Lung (tissue), 12 donors: ENCODE measurements around the gene FNDC11. TPM values are rescaled to one million over a fixed set of nuclear protein-coding genes. Genes with fewer than 3 reads are reported as not detected.

Experiments
- ATAC-seq: fragments of 200-7000 bp; cut with Tn5 transposase; one replicate; pipeline ENCODE4 v1.9.1; 2020; ENCODE audit warnings: moderate number of reproducible peaks; ENCODE audit not compliant: insufficient read depth, low FRiP score
- DNase-seq, 3 donors: peaks; one replicate each; pipeline ENCODE4 v3.0.0-alpha.2; 2013 to 2017
- H3K27ac ChIP-seq, 2 donors: one replicate each; pipeline ENCODE4 v1.5.1; 2013; ENCODE audit warnings: mild to moderate bottlenecking in 2 of 2, moderate library complexity in 2 of 2, control low read depth in 1 of 2, inconsistent platforms in 1 of 2, low read depth in 1 of 2, low read length in 1 of 2
- H3K27me3 ChIP-seq, 3 donors: one replicate each; pipeline ENCODE4 v1.5.1; 2013; ENCODE audit warnings: low read length in 2 of 3; ENCODE audit not compliant: control insufficient read depth in 3 of 3, insufficient read depth in 3 of 3
- H3K36me3 ChIP-seq, 4 donors: one replicate each; pipeline ENCODE4 v1.5.1; 2013; ENCODE audit warnings: low read length in 4 of 4, mild to moderate bottlenecking in 1 of 4, moderate library complexity in 1 of 4; ENCODE audit not compliant: control insufficient read depth in 4 of 4, insufficient read depth in 4 of 4
- H3K4me1 ChIP-seq, 5 donors: one replicate each; pipeline ENCODE4 v1.5.1; 2013; ENCODE audit warnings: low read length in 5 of 5, mild to moderate bottlenecking in 2 of 5, moderate library complexity in 1 of 5; ENCODE audit not compliant: control insufficient read depth in 5 of 5, insufficient read depth in 5 of 5
- H3K4me3 ChIP-seq: one replicate; pipeline ENCODE4 v1.5.1; 2013; ENCODE audit warnings: mild to moderate bottlenecking, control low read depth, moderate library complexity
- H3K9ac ChIP-seq, 2 donors: one replicate each; pipeline ENCODE4 v1.5.1; 2013; ENCODE audit warnings: low read length in 2 of 2, control low read depth in 1 of 2; ENCODE audit not compliant: insufficient read depth in 1 of 2
- H3K9me3 ChIP-seq, 4 donors: one replicate each; pipeline ENCODE4 v1.5.1; 2013; ENCODE audit warnings: low read length in 3 of 4, mild to moderate bottlenecking in 1 of 4, moderate library complexity in 1 of 4; ENCODE audit not compliant: control insufficient read depth in 4 of 4, insufficient read depth in 3 of 4
- CTCF ChIP-seq: IDR thresholded peaks from 2 replicates; pipeline ENCODE4 v1.5.1; 2012; ENCODE audit warnings: mild to moderate bottlenecking; ENCODE audit errors: control extremely low read depth, extremely low read depth
- WGBS, 2 donors: extraction: QIAGEN DNeasy Blood & Tissue Kit; methylation state at CpG; one replicate each; pipeline ENCODE4 v1.1.7; 2013; 5-methylcytosine and 5-hydroxymethylcytosine counted together
- polyA plus RNA-seq, 2 donors: library from polyadenylated mRNA; stranded (reverse); fragments of 200-250 nt; gene quantifications; one replicate each; pipeline ENCODE4 v1.2.1, GENCODE V29; 2013
- total RNA-seq, 2 donors: library from RNA; depleted of rRNA in 1 of 2; stranded (reverse); fragments of >200 nt in 1 of 2; gene quantifications; one replicate each; pipeline ENCODE4 v1.2.1, GENCODE V29; 2014 to 2021
- donor health status: control.
- donor health status: control.
- donor health status: Bipolar disorder and iron deficiency.
- donor health status: healthy.
- donor health status: DM: yes; HTN: yes; CAD: no.

Gene FNDC11
- total and polyA plus RNA-seq, 4 donors = 1.0 to 3.2 (median 2.3) TPM

DNA sequence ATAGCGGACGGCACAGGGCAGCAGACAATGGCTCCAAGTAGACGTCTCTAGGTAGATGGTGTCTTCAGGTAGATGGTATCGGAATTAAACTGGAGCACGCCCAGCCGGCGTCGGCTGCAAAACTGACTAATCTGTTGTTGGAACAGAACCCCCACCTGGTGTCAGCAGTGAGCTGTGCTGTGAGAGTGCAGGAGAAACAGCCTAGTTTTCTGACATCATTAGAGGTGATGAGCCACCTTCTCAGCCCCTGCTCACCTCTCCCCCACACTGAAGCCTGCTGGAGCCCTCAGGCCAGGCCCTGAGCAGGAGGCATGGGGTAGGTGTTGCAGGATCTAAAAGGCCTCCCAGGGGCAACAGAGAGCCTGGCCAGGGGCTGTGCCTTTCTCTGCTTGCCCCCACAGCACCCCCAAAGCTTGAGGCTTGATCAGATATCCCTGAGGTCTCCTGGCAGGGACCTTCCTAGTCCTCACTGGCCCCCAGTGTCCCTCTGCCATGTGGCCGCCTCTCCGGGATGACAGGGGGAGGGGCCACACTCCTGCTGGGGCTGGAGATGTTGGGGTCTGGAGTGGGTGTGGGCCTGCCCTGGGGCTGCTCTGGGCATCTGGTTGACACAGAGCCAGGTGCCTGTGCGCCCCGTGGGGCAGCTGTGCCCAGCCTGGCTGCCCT lies 27.0 kb downstream of the FNDC11 start:
- Histone ChIP-seq H3K9ac (no peak overlapping the region), H3K27me3 (peaks cover 0 to 10% (median 0%) of the 10 kb centered on the region in 3 donors), H3K27ac (no peak overlapping the region), H3K9me3 (no peaks in the 10 kb centered on the region), H3K36me3 (no peaks in the 10 kb centered on the region), H3K4me1 (no peaks in the 10 kb centered on the region), H3K4me3 (no peak overlapping the region)
- WGBS, 2 donors = 54 to 60% methylated on average over 12 of the region's 12 CpGs
- ATAC-seq (no peak), DNase-seq (peak in 2 of 3 donors; percentile 30 to 40)
- TF ChIP-seq CTCF = peak; percentile 26

DNA sequence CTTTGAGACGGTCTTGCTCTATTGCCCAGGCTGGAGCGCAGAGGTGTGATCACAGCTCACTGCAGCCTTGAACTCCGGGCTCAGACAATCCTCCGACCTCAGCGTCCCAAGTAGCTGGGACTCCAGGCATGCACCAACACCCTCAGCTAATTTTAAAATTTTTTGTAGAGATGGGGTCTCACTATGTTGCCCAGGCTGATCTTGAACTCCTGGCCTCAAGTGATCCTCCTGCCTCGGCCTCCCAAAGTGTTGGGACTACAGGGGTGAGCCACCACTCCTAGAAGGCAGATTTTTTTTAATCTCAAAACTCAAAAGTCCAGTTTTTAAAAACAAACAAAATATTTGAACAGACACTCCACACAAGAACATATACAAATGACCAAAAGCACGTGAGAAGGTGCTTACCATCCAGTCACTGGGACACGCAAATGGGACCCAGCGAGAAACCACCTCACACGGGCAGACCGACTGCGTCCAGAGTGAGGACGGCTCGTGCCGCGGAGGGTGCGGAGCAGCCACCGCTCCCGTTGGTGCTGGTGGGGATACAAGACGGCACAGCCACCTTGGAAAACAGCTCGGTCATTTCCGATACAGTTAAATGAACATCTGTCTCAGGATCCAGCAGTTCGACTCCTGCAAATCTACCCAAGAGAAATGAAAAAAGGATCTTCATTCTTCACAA lies 28.6 kb downstream of the FNDC11 start:
- DNase-seq = no peak
- WGBS, 2 donors = 87 to 89% methylated on average over 23 of the region's 23 CpGs

DNA sequence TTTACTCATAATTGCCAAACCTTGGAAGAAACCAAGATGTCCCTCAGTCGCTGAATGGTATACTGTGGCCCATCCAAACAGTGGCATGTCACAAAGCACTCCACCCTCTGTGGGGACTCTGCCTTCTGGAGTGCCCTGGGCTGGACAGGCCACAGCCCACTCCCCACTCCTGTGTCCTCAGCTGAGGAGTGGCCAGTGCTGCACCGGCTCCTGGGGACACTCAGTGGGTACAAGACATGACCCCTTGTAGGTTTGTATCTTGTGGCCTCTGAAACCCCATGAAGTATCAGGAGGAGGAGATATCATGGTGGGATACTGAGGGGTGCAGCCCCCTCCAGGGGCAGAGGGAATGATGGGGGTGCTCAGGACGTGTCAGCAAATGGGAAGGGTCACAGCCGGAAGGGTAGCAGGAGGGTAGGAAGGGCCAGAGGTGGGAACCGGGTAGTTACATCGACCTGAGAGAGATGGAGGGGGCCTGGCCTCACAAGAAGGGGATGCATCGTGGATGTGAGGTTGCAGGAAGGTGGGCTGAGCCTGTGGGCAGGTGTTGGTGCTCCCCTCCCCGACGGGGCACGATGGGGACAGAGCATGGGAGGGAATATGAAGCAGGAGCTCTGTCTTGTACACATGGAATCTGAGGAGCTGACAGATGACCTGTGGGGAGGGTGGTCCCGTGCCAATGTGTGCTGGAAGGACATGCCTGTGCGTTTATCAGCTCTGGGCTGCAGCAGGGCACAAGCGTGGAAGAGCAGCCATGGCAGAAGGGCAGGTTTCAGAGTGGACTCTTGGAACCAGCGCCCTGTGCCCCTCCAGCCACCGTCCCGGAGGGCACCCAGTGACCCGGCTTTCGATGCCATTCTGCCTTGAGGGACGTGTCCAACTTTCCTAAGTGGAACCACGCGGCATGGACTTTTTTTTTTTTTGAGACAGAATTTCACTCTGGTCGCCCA lies 31.9 kb downstream of the FNDC11 start:
- DNase-seq (no peak), ATAC-seq (no peak)
- no peak for TF ChIP-seq CTCF
- 82 to 88% methylated on average over 22 of the region's 22 CpGs for whole genome bisulfite sequencing, 2 donors
- Histone ChIP-seq H3K27me3 (no peaks in the 10 kb centered on the region), H3K4me1 (no peaks in the 10 kb centered on the region), H3K9ac (no peak overlapping the region), H3K27ac (no peak overlapping the region), H3K9me3 (no peaks in the 10 kb centered on the region), H3K36me3 (peaks cover 0 to 34% (median 5%) of the 10 kb centered on the region in 4 donors), H3K4me3 (no peak overlapping the region)

More for the DNA sequence above, 28.6 kb downstream of the FNDC11 start:
- H3K9ac ChIP-seq = no peak overlapping the region
- no peak overlapping the region for H3K4me3 ChIP-seq
- H3K36me3 ChIP-seq = peaks cover 0 to 7% (median 0%) of the 10 kb centered on the region in 4 donors
- H3K4me1 ChIP-seq = no peaks in the 10 kb centered on the region
- ATAC-seq = no peak
- no peaks in the 10 kb centered on the region for H3K9me3 ChIP-seq
- H3K27ac ChIP-seq = no peak overlapping the region
- no peak for TF ChIP-seq CTCF
- peaks cover 0 to 10% (median 0%) of the 10 kb centered on the region in 3 donors for H3K27me3 ChIP-seq
